ENCODE data around the gene SLC44A5. TPM values are rescaled to one million over a fixed set of nuclear protein-coding genes. Genes with fewer than 3 reads are reported as not detected.
A peak's percentile ranks its signal among the peaks of the same experiment; 100 is the strongest.
"Not testable (repeated sequence)": the region's sequence is repeated elsewhere in the genome, so short reads cannot be mapped to it uniquely, and the experiment has no call there.

SLC44A5 gene
- total RNA-seq, 2 donors from 2014 or later = 4.6 to 10.0 TPM

DNA sequence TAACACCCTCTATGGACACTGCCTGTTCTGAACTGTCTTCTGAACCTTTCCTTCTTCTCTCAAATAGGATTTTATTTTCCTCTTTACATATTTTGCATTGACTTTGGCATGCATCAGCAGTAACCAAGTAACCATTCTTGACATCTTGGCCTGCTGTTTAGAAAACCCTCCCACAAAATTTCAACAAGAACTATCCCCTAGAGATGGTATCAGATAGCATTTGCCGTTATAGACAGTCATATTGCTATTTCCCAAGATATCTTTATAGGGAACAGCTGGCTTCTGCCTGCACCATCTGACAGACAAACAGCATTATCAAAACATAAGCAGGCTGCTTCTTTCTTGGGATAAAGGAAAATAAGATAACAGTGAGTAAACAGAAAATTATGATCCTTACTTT lies 422.0 kb downstream of the SLC44A5 start:
- Histone ChIP-seq H3K27ac (ENCODE audit: low read depth, low read length) (no peak overlapping the region), H3K4me3 (ENCODE audit: low read length) (no peak overlapping the region), H3K27me3 (ENCODE audit: control insufficient read depth, insufficient read depth, low read length, poor library complexity, severe bottlenecking) (peaks cover 21% of the 10 kb centered on the region), H3K36me3 (ENCODE audit: control insufficient read depth, insufficient read depth, low read length) (no peaks in the 10 kb centered on the region), H3K9ac (ENCODE audit: extremely low read depth, low read length, poor library complexity, severe bottlenecking) (no peak overlapping the region), H3K9me3 (ENCODE audit: control insufficient read depth, low read length) (no peaks in the 10 kb centered on the region), H3K4me1 (ENCODE audit: control insufficient read depth, insufficient read depth, low read length) (no peaks in the 10 kb centered on the region)
- TF ChIP-seq, protein P1, sequence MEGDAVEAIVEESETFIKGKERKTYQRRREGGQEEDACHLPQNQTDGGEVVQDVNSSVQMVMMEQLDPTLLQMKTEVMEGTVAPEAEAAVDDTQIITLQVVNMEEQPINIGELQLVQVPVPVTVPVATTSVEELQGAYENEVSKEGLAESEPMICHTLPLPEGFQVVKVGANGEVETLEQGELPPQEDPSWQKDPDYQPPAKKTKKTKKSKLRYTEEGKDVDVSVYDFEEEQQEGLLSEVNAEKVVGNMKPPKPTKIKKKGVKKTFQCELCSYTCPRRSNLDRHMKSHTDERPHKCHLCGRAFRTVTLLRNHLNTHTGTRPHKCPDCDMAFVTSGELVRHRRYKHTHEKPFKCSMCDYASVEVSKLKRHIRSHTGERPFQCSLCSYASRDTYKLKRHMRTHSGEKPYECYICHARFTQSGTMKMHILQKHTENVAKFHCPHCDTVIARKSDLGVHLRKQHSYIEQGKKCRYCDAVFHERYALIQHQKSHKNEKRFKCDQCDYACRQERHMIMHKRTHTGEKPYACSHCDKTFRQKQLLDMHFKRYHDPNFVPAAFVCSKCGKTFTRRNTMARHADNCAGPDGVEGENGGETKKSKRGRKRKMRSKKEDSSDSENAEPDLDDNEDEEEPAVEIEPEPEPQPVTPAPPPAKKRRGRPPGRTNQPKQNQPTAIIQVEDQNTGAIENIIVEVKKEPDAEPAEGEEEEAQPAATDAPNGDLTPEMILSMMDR (conservative IDR thresholded peaks at IDR 0.05) = no peak
- DNase-seq = no peak
- no peaks in the 10 kb centered on the region for H3K9me3 Mint-ChIP-seq
- H3K4me1 Mint-ChIP-seq = no peaks in the 10 kb centered on the region
- H3K4me3 Mint-ChIP-seq = no peak overlapping the region
- 100% methylated on average over 1 of the region's 1 CpG; no CpG with 5 or more reads in 1 of the 2 experiments for WGBS, 2 experiments (ENCODE audit: insufficient coverage in 1 of 2, insufficient read length in 1 of 2)
- H3K36me3 Mint-ChIP-seq (ENCODE audit: low read depth) = no peaks in the 10 kb centered on the region
- no peak overlapping the region for H3K27ac Mint-ChIP-seq
- peaks cover 24% of the 10 kb centered on the region for H3K27me3 Mint-ChIP-seq (ENCODE audit: insufficient read depth)

DNA sequence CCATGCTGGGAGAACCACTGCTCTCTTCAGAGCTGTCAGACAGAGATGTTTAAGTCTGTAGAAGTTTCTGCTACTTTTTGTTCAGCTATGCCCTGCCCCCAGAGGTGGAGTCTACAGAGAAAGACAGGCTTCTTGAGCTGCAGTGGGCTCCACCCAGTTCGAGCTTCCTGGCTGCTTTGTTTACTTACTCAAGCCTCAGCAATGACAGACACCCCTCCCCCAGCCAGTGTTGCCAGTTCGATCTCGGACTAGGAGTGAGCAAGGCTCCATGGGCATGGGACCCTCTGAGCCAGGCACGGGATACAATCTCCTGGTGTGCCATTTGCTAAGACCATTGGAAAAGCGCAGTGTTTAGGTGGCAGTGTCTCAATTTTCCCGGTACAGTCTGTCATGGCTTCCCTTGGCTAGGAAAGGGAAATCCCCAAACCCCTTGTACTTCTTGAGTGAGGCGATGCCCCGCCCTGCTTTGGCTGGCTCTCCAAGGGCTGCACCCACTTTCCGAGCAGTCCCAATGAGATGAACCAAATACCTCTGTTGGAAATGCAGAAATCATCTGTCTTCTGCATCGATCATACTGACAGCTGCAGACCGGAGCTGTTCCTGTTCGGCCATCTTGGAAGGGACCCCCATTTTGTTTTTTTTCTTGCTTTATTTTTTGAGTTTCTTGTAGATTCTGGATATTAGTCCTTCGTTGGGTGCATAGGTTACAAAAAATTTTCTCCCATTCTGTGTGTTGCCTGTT lies 429.5 kb downstream of the SLC44A5 start:
- not testable (repeated sequence) for H3K27ac ChIP-seq (ENCODE audit: low read depth, low read length); H3K27me3 ChIP-seq (ENCODE audit: control insufficient read depth, insufficient read depth, low read length, poor library complexity, severe bottlenecking); H3K4me1 ChIP-seq (ENCODE audit: control insufficient read depth, insufficient read depth, low read length); H3K27ac Mint-ChIP-seq; H3K9me3 ChIP-seq (ENCODE audit: control insufficient read depth, low read length); H3K36me3 ChIP-seq (ENCODE audit: control insufficient read depth, insufficient read depth, low read length); H3K36me3 Mint-ChIP-seq (ENCODE audit: low read depth); H3K4me3 ChIP-seq (ENCODE audit: low read length); H3K4me3 Mint-ChIP-seq; H3K4me1 Mint-ChIP-seq; H3K9ac ChIP-seq (ENCODE audit: extremely low read depth, low read length, poor library complexity, severe bottlenecking); H3K27me3 Mint-ChIP-seq (ENCODE audit: insufficient read depth)
- WGBS, 2 experiments (ENCODE audit: insufficient coverage in 1 of 2, insufficient read length in 1 of 2) = 90 to 95% methylated on average over 10 to 13 of the region's 13 CpGs
- peak; percentile 46 for DNase-seq
- peaks cover 25% of the 10 kb centered on the region for H3K9me3 Mint-ChIP-seq

DNA sequence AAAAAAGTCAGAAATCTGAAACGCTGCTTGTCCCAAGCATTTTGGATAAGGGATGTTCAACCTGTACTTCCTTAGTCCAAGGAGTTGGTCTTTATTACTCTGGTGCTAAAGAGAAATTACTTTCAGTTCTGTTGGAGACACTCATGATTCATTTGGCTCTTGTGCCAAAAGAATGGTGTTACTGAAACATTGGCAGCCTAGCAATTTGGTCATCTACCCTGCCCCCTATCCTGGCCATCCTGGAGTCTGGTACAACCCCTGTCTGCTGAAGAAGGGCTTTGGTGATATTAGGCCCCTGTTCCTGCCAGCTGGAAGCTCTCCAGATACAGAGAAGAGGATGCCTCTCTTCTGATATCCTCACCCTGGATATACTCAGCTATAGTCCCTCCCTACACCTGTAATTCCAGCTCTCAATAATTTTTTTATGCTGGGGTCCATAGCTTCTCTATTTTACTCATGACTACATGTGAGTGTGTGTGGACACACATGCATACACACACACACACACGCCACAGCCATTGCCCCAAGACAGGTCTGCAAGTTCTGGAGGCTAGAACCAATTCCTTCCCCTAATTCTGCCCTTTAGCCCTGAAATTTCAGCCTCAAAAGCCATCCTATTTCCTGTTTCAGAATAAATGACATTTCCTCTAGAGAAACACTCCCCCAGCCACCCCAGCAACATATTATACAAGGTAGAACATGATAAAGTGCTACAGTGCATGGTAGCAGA lies 436.7 kb downstream of the SLC44A5 start:
- DNase-seq = no peak
- Histone ChIP-seq H3K27ac (ENCODE audit: low read depth, low read length) (no peak overlapping the region), H3K27me3 (ENCODE audit: control insufficient read depth, insufficient read depth, low read length, poor library complexity, severe bottlenecking) (no peaks in the 10 kb centered on the region), H3K9me3 (ENCODE audit: control insufficient read depth, low read length) (peaks cover 13% of the 10 kb centered on the region), H3K36me3 (ENCODE audit: control insufficient read depth, insufficient read depth, low read length) (no peaks in the 10 kb centered on the region), H3K9ac (ENCODE audit: extremely low read depth, low read length, poor library complexity, severe bottlenecking) (no peak overlapping the region), H3K4me3 (ENCODE audit: low read length) (no peak overlapping the region), H3K4me1 (ENCODE audit: control insufficient read depth, insufficient read depth, low read length) (no peaks in the 10 kb centered on the region)
- H3K27ac Mint-ChIP-seq = no peak overlapping the region
- peaks cover 5% of the 10 kb centered on the region for H3K27me3 Mint-ChIP-seq (ENCODE audit: insufficient read depth)
- peaks cover 15% of the 10 kb centered on the region for H3K9me3 Mint-ChIP-seq
- no peaks in the 10 kb centered on the region for H3K36me3 Mint-ChIP-seq (ENCODE audit: low read depth)
- 91% methylated on average over 1 to 2 of the region's 2 CpGs for WGBS, 2 experiments (ENCODE audit: insufficient coverage in 1 of 2, insufficient read length in 1 of 2)
- H3K4me1 Mint-ChIP-seq = peaks cover 4% of the 10 kb centered on the region
- TF ChIP-seq, protein P1 (conservative IDR thresholded peaks at IDR 0.05) = no peak
- H3K4me3 Mint-ChIP-seq = no peak overlapping the region
